HG03521 (cell line): ENCODE results near the gene GRXCR2.
"Not testable (repeated sequence)": the region's sequence is repeated elsewhere in the genome, so short reads cannot be mapped to it uniquely, and the experiment has no call there.

Source experiments
- ATAC-seq: cut with Tn5 transposase; IDR thresholded peaks from one replicate; pipeline ENCODE4 v1.9.1; 2021; ENCODE audit warnings: mild to moderate bottlenecking, moderate library complexity; ENCODE audit not compliant: unreplicated experiment

Gene GRXCR2

DNA sequence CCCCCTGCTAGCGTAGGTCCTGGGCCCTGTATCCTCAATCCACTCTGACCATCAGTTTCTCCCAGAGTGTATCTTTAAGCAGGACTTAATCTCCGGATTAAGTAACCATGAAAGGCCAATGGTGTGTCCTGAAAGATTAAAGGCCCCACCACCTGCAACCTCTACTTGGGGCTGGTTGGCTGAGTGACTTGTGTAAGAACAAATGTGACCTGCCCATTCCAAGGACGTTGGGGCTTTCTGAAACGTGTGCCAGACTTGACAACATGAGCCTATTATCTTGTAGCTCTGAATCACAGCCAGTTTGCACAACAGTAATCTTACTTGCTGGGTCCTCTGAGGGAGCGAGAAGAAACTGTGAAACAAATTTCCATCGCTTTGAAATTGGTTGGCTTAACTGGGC, 34.5 kb downstream of the GRXCR2 start:
- ATAC-seq: no peak

DNA sequence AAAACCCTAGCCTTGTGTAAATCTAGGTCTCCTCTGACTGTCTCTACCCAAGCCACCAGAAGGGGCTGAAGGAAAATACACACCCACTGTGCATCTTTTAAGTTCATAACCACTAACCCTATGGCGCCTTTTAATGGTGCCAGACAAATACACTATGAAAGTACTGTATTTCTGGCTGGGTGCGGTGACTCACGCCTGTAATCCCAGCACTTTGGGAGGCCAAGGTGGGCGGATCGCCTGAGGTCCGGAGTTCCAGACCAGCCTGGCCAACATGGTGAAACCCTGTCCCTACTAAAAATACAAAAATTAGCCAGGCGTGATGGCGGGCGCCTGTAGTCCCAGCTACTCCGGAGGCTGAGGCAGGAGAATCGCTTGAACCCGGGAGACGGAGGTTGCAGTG, 36.6 kb downstream of the GRXCR2 start:
- ATAC-seq: not testable (repeated sequence)

DNA sequence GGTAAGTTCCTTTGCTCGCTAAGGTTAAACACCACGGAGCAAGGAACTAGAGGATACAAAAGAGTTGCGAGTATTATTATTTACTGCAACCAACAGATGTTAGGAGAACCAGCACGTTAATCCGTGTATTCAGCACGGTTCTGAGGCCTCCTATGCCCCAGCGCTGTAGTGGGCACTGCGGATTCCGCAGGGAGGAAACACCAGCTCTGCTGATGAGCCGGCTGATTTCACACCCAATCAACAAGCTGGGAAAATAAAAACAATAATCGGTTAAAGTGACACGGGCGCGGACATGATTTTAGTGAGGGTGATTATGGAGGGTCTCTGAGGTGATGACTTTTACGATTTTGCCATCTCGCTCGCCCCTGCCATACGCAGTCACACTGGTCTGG, 37.0 kb downstream of the GRXCR2 start:
- no peak for ATAC-seq

DNA sequence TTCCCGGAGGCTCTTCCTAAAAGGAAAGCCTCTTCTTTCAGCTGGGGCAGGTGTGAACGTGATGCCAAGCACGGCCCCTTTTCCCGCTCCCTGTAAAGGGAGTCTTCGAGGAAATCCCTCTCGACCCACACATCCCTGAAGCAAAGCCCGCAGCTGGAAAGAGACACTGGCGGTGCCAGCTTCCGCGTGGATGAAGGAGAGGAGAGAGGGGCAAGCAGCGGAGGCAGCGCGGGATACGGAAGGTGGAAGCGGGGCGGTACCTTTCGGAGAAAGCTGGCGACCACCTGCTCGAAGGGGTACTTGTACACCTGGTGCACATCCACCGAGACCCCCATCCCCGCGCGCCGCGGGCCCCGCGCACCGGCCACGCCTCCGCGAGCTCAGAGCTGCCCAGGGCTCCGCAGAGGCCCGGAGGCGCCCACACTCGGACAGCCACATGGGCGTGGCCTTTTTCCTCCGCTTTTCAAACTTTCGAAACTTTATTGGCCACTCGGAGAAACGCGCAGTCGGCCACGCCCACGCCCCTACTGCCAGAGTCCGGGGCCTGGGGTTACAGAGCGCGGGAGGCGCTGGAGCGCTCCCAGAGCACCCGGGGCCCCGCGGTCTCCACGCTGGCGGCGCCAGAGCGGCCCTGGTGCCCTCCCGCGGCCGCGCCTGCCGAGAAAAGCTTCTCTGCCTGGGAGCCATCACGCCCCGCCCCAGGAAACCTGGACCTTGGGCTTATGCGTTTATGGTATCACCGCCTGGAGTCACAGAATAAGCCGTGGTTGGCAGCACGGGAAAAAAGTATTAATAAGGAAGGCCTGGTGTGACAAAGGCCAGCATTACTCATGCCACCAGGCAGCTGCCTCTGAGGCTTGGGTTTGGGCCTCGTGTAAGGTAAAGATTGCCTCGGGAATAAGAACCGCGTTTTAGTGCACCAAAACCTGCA, 37.6 kb downstream of the GRXCR2 start, which contains the start of gene PRELID2:
TSS of gene PRELID2 (minus strand) at position 426 of the 931 bp plus-strand sequence. CDS start at position 335, 91 bp downstream.
- ATAC-seq: peak; percentile 68

DNA sequence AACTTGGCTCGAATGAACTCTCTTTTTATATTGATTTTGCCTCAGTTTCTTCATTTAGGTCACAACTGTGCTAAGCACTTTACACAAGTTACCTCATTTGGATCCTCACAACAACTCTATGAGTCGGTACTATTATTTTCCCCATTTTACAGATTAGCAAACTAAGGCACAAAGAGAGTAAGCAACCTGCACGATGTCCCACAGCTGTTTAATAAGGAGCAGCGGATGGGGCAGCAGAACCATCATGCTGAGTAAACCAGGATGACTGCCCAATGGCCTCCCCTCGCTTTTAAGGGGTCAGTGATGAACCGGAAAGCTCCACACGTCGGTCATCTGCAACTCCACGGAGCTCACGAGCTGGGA, 38.3 kb downstream of the GRXCR2 start:
- ATAC-seq: no peak

DNA sequence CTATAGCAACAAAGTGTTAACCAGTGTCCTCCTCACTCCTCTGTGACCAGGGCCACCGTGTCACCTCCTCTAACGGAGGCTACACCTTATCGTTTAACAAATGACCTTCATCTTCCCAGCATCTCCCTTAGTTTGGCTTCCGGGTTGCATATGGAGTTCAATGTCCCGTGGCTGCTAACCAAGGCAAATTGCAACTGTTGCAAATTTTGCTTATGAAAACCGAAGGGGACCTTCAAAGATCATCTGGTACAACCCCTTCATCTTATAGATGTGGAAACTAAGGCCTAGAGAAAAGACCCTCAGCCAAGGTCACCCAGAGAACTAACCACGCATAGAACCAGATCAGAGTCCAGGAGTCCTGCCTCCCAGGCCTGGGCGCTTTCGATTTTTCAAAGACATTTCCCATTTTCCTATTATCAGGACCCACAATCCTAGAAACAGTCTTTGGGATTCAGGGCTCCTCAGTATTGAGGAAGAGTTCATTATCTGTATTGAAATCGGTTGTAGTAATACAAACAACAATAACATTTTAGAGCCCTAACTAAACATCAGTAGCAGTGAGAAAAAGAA, 39.1 kb downstream of the GRXCR2 start:
- no peak for ATAC-seq

DNA sequence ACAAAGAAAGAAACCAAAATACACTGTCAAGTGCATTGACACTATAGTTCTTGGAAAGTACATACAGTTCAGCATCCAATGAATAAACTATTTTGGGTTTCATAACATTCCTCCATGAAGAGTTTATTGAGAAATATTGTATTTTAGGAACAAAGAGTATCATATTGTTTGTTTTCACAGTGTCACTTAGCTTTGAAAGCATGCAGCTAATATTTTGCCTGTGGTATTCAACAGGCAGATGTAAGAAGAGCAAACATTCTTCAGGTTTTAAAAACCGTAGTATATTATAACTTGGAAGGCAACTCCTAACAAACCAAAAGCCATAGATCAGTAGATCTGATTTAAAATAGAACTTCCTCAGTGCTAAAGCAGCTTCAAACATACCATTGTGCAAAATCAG, 42.2 kb downstream of the GRXCR2 start:
- no peak for ATAC-seq

DNA sequence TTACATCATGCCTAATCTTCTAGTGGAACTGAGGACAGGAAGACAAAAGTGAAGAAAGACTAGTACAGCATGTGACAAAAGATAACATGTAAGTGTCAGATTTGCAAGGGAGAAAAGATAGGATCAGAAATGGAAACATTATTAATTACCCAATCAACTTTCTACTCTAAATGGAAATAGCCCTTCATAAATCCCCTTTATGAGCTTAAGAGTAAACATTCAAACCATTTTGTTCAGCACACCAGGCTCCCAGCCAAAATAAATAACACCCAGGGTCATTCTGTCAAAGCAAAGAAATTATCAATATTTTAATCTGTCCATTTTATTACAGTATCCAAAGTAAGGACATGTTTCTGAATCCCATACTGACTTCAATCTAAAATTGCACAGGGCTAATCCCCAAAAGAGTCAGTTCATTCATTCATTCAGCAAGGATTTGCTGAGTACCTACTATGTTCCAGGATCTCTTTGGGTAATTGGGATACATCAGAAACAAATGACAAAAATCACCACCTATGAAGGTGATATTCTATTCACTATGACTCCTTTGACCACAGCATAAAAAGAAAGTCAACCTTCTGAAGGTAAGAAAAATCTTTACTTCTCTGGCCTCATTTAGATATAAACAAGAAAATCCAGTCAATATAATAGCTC, 43.0 kb downstream of the GRXCR2 start:
- no peak for ATAC-seq

DNA sequence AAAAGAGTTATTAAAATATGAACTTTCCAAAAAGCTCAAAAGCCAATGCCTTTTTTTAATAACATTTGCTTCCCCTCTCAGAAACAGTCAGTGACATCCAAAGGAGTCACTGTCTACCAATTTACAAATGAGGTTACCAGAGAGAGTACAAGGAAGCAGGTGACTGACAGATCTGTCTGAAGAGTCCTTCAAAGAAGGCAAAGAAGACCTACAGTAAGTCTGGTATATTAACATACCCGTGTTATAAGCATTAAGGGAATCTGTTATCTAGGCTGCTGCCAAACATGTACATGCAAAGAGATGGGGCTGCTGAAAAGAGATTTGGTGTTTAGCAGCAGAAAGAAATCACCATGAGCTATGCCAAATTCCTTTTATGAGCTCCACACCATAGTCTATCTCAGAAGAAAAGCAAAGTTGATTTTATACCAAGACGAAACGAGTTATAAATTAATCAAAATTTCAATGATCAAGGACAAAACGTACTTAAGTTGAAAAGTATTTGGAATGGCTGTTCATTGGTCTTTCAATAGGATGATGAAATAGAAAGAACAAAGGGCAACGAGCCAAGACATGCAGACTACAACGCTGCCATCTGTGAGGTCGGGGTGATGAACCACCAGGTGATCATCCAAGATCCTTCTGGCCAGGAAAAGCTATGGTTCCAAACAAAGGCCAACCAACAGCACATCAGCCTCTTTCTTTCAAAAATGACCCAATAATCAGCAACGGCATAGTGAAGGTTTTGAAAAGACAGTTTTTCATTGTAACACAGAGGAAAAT, 45.7 kb downstream of the GRXCR2 start:
- ATAC-seq: no peak

DNA sequence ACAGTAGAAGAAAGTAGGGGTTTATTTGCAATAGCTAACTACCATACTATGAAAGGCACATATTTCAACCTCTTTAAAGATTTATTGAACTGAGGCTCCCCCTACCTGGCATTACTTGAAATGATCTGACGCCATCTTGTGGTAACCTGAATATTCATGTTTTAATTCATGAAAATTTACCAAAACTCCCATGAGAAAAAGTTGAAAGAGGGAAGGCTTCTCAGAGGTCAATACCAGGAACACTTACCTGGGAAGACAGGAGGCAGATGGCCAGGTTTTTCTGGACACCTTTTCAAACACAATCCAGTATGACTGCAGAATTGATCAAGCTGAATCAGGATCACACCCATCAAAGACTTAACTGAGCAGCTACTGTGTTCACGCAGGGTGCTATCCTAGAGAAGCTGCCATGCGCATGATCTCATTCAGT, 47.0 kb downstream of the GRXCR2 start:
- peak; percentile 59 for ATAC-seq

DNA sequence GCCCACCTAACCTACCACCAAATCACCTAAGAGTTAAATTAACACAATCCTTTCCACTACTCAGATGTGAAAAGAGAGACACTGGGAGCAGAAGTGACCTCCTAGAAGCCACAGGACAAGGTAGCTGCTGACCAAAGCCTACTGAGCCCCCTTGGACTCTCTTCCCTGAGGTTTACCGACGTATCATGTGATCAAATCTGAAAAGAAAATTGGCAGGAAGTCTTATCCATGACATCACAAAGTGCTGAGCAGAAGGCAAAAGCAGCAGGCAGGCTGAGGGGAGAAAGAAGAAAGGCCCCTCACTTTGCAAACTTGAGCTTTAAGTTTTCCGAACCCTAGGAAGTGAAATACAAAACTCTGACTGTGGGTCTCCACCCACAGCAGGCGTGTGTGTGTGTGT, 48.8 kb downstream of the GRXCR2 start:
- no peak for ATAC-seq

DNA sequence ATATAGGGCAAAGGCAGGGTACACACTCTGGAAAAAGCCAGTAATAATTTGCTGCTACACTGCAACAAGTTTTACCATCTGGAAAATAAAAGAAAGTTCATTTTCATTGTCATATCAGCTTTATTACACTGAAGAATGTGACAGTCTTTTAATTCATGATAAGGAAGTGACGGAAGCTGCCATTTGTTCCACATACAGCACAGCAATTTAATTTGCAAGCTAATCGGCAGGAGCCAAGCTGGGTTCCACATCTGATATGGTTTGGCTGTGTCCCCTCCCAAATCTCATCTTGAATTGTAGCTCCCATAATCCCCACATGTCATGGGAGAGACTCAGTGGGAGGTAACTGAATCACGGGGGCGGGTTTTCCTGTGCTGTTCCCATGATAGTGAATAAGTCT, 54.2 kb downstream of the GRXCR2 start:
- no peak for ATAC-seq

DNA sequence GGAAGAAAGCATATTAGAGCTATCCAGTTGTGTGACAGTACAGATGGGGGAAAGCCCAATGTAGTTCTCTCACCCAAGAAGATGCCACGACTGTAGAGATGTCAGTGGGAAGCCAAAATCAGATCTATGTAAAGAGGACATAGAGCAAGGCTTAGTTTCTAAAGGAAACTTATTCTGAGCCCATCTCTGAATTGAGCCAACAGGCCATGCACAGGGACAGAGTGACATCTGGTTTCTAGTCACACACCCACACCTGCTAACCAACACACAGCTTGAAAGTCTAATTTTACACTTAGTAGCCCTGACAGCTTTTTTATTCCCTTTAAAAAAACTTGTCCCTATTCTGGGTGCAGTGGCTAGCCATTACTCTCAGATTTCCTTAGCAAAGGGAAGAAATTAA, 59.9 kb downstream of the GRXCR2 start:
- ATAC-seq: no peak

DNA sequence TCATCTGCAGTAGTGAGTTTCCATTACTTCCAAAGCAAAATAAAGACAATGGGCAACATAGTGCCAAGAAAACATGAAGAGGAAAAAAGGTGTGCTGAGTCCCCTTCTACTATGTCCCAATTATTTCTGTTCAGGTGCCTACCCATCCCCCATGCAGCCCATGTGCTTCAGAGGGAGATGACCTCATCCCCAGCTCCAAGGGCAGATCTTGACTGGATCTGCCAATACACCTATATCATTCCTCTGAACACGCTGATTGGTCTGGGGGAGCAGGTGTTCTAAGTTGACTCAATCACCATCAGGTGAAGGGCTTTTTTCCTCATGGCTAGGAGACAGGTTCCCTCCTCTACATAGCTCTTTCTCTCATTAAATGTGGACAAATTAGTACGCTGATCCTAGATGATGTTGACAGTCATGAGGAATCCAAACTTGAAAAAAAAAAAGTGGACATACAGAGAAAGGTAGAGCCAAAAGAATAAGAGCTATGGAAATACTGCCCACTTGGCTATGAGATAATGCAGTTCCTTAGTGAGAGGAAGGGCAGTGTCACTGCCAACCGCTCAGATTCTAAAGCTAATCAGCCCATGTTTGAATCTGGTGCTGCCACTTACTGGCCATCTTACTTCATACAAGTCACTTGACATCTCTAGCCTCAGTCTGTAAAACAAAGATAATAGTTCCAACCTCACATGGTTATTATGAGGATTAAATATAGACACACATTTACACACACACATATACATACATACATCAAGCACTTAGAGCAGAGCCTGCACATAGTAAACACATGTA, 60.8 kb downstream of the GRXCR2 start:
- no peak for ATAC-seq
